HFFc6 (cell line): ENCODE measurements around the gene CNEP1R1. TPM values are rescaled to one million over a fixed set of nuclear protein-coding genes. Genes with fewer than 3 reads are reported as not detected.

Source experiments
- DNase-seq: peaks from one replicate; pipeline ENCODE4 v3.0.0-alpha.2; 2018
- H3K27ac Mint-ChIP-seq: 2 replicates; pipeline ENCODE4 v1.8.0; 2020; ENCODE audit warnings: mild to moderate bottlenecking, mixed read lengths
- H3K27me3 Mint-ChIP-seq: 2 replicates; pipeline ENCODE4 v1.8.0; 2021; ENCODE audit warnings: mild to moderate bottlenecking, moderate library complexity, mixed read lengths; ENCODE audit not compliant: insufficient read depth
- H3K36me3 Mint-ChIP-seq: 2 replicates; pipeline ENCODE4 v1.8.0; 2021; ENCODE audit warnings: low read depth, mixed read lengths
- H3K4me1 Mint-ChIP-seq: 2 replicates; pipeline ENCODE4 v1.8.0; 2020; ENCODE audit warnings: low read depth, mixed read lengths
- H3K4me3 Mint-ChIP-seq: 2 replicates; pipeline ENCODE4 v1.8.0; 2020; ENCODE audit warnings: mild to moderate bottlenecking, moderate library complexity, mixed read lengths
- H3K9me3 Mint-ChIP-seq: 2 replicates; pipeline ENCODE4 v1.8.0; 2020; ENCODE audit warnings: mild to moderate bottlenecking, mixed read lengths
- CTCF ChIP-seq: fragments of 200-600 bp; sonication (generic); IDR thresholded peaks from 2 replicates; pipeline ENCODE4 v1.5.0; 2021; ENCODE audit warnings: antibody characterized with exemption, mild to moderate bottlenecking
- total RNA-seq, 6 experiments: library from RNA; stranded (reverse); fragmentation: NEBNext Ultra II Directional; extraction: Animal tissue kit (Norgen Biotek cat#: 25700); gene quantifications; 2 replicates in 1 of 6; 3 replicates in 5 of 6; pipeline ENCODE4 v1.2.3, GENCODE V29; 2021

CNEP1R1 gene
- total RNA-seq, 6 experiments from 2014 or later: 22.7 to 28.1 (median 24.2) TPM

DNA sequence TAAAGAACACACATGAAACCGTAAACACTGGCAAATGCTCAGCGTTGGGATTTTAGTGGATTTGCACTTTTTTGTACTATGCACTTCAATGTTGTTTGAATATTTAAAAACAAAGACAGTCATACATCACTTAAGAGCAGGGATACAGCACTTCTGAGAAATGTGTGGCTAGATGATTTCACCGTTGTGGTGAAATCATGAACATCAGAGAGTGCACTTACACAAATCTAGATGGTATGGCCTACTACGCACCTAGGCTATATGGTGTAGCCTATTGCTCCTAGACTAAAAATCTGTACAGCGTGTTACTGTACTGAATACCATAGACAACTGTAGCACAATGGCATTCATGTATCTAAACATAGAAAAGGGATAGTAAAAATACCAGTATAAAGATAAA, 37.6 kb upstream of the CNEP1R1 start:
- no peak overlapping the region for H3K4me3 Mint-ChIP-seq
- TF ChIP-seq CTCF: no peak

DNA sequence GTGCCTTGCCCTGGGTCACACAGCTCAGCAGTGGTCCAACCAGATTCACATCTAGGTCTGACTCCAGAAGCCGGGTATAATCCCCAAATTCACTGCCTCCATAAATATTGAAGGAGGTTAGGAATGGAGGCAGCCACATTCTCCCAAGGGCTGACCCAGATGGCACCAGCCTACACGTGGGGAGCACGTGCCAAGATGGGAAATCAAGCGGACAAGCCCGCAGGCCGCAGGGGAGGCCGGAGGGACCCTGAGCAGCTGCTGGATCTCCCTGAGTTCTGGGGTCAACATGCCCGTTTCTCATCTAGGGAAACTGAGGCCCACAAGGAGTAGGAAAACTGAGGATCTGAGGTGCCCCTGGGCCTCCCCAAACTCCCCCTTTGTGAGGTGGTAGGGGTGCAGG, 32.2 kb upstream of the CNEP1R1 start:
- no peaks in the 10 kb centered on the region for H3K9me3 Mint-ChIP-seq
- H3K36me3 Mint-ChIP-seq: no peaks in the 10 kb centered on the region
- H3K4me3 Mint-ChIP-seq: no peak overlapping the region
- peaks cover 6% of the 10 kb centered on the region; the same call in 1 of the 2 replicates for H3K4me1 Mint-ChIP-seq
- DNase-seq: no peak
- TF ChIP-seq CTCF: no peak
- H3K27ac Mint-ChIP-seq: no peak overlapping the region
- peaks cover 2% of the 10 kb centered on the region for H3K27me3 Mint-ChIP-seq

More for the DNA sequence above, 37.6 kb upstream of the CNEP1R1 start:
- Mint-ChIP-seq H3K27me3 (no peaks in the 10 kb centered on the region; the same call in none of the 2 replicates), H3K36me3 (no peaks in the 10 kb centered on the region), H3K27ac (no peak overlapping the region), H3K9me3 (no peaks in the 10 kb centered on the region), H3K4me1 (peaks cover 17% of the 10 kb centered on the region)
- DNase-seq: no peak

DNA sequence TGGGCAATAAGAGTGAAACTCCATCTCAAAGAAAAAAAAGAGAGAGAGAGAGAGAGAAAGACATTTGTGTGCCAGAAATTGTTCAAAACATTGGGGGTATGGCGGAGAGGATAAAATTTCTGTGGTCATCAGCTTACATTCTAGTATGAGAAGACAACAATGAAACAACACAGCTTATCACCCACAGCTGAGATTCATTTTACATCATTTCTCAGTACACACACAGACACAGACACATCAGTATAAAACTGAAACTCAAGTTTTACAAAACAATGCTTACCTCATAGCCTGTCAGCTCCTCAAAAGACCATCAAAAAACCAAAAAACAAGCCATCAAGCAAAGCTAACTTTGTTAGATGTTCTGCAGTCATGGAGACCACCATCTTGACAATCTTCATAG, 31.4 kb upstream of the CNEP1R1 start:
- H3K4me3 Mint-ChIP-seq: no peak overlapping the region
- DNase-seq: no peak
- no peak for TF ChIP-seq CTCF
- H3K36me3 Mint-ChIP-seq: no peaks in the 10 kb centered on the region
- no peak overlapping the region for H3K27ac Mint-ChIP-seq
- H3K9me3 Mint-ChIP-seq: no peaks in the 10 kb centered on the region
- H3K27me3 Mint-ChIP-seq: peaks cover 2% of the 10 kb centered on the region
- H3K4me1 Mint-ChIP-seq: no peaks in the 10 kb centered on the region; the same call in 1 of the 2 replicates

DNA sequence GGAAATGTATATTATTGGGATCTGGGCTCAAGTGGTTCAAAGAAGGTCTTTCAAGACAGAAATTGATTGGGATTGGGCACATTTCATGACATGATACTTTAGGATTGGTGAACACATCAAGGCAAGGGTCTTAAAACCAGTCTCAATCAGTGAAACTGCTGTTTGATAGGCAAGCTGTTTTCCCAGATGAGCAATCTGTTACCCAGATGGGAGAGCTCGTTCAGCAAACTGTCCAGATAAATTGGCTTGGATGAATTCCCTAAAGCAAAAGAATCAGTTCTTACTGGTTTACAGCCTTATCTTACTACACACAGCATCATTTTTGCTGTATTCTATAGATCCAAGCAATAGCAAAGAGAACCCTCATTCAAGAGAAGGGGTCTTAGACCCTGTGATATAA, 31.0 kb upstream of the CNEP1R1 start:
- Mint-ChIP-seq H3K9me3 (no peaks in the 10 kb centered on the region), H3K27me3 (peaks cover 2% of the 10 kb centered on the region), H3K27ac (no peak overlapping the region), H3K4me3 (no peak overlapping the region), H3K4me1 (no peaks in the 10 kb centered on the region; the same call in 1 of the 2 replicates), H3K36me3 (no peaks in the 10 kb centered on the region)
- no peak for TF ChIP-seq CTCF
- DNase-seq: no peak

- peaks cover 9% of the 10 kb centered on the region for H3K27me3 Mint-ChIP-seq
- no peaks in the 10 kb centered on the region for H3K9me3 Mint-ChIP-seq
- DNase-seq: no peak
- no peaks in the 10 kb centered on the region for H3K36me3 Mint-ChIP-seq
- H3K4me3 Mint-ChIP-seq: no peak overlapping the region
- no peak for TF ChIP-seq CTCF
- H3K27ac Mint-ChIP-seq: no peak overlapping the region
- H3K4me1 Mint-ChIP-seq: no peaks in the 10 kb centered on the region
Observed at GRCh38 chr16:49995720-49996119, 29.3 kb upstream of the CNEP1R1 start.

DNA sequence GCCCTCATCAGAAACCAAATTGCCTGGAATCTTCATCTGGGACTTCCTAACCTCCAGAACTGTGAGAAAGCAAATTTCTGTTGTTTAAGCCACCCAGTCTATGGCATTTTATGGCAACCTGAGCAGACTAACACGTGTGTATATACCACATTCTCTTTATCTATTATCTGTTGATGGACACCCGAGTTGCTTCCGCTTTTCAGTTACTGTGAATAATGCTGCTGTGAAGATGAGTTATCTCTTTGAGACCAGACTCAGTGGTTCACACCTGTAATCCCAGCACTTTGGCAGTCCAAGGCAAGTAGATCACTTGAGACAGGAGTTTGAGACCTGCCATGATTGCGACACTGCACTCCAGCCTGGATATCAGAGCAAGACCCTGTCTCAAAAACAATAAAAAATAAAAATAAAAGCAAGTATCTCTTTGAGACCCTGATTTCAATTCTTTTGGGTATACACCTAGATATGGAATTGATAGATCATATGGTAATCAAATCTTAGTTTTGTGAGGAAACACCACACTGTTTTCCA, 27.2 kb upstream of the CNEP1R1 start:
- TF ChIP-seq CTCF: no peak
- no peak overlapping the region for H3K4me3 Mint-ChIP-seq
- H3K27me3 Mint-ChIP-seq: peaks cover 9% of the 10 kb centered on the region
- H3K27ac Mint-ChIP-seq: no peak overlapping the region
- no peaks in the 10 kb centered on the region for H3K9me3 Mint-ChIP-seq
- H3K4me1 Mint-ChIP-seq: no peaks in the 10 kb centered on the region
- no peak for DNase-seq
- H3K36me3 Mint-ChIP-seq: no peaks in the 10 kb centered on the region
